Endothelial cell of umbilical vein (primary cell): ENCODE results near the gene SNX9. TPM values are rescaled to one million over a fixed set of nuclear protein-coding genes. Genes with fewer than 3 reads are reported as not detected.
A peak's percentile ranks its signal among the peaks of the same experiment; 100 is the strongest.

ENCODE experiments used
- BruUV-seq: library from RNA; stranded (reverse); fragments of 400-500 nt; replicated peaks from 2 replicates; lab custom pipeline; 2021; lab: Mats Ljungman, UMichigan
- CTCF ChIA-PET: fragments of 300-600, 350-600 bp; sonication (Branson Sonifier 250); formaldehyde crosslinking; loops from one replicate; lab custom pipeline; 2021; ENCODE audit warnings: antibody characterized with exemption, inconsistent platforms; lab: Charles Lee
- POLR2A ChIA-PET: fragments of 300-600, 350-600 bp; sonication (Branson Sonifier 250); formaldehyde crosslinking; loops from one replicate; lab custom pipeline; 2021; ENCODE audit warnings: antibody characterized with exemption, inconsistent platforms; lab: Charles Lee
- DNase-seq: peaks from one replicate; pipeline ENCODE4 v3.0.0-alpha.2; 2011; ENCODE audit warnings: low read depth, low spot score
- FAIRE-seq: peaks from 2 replicates; lab custom pipeline; 2011; peaks lifted over from hg19 to GRCh38; lab: Jason Lieb, UNC
- H2AFZ ChIP-seq: 2 replicates; pipeline ENCODE4 v1.6.0; 2012; ENCODE audit warnings: low read depth, low read length, control low read depth, inconsistent platforms
- H3K27ac ChIP-seq: 2 replicates; pipeline ENCODE4 v1.5.1; 2011; ENCODE audit warnings: low read depth, mild to moderate bottlenecking, control low read depth, low read length, moderate library complexity; ENCODE audit not compliant: insufficient read depth
- H3K27me3 ChIP-seq, 2 experiments: 2 replicates each; pipeline versions ENCODE4 v1.6.0 to v1.6.1; 2011; ENCODE audit warnings: low read length in 2 of 2, mixed read lengths in 1 of 2; ENCODE audit not compliant: control insufficient read depth in 2 of 2, insufficient read depth in 2 of 2
- H3K36me3 ChIP-seq, 2 experiments: 2 replicates in 1 of 2; 3 replicates in 1 of 2; pipeline ENCODE4 v1.5.1; 2011; ENCODE audit warnings: low read length in 2 of 2, mild to moderate bottlenecking in 1 of 2, moderate library complexity in 1 of 2; ENCODE audit not compliant: control insufficient read depth in 2 of 2, insufficient read depth in 2 of 2; ENCODE audit errors: extremely low read depth in 1 of 2
- H3K4me1 ChIP-seq: 3 replicates; pipeline ENCODE4 v1.5.1; 2011; ENCODE audit warnings: mild to moderate bottlenecking, low read length; ENCODE audit not compliant: control insufficient read depth, insufficient read depth; ENCODE audit errors: extremely low read depth
- H3K4me2 ChIP-seq: 2 replicates; pipeline ENCODE4 v1.6.1; 2011; ENCODE audit warnings: low read length, control low read depth, mixed read lengths; ENCODE audit not compliant: insufficient read depth
- H3K4me3 ChIP-seq, 3 experiments: fragments of 200-600 bp in 1 of 3; sonication (generic), shearing (Covaris generic) in 1 of 3; replicated peaks in 1 of 3; 2 replicates each; pipeline ENCODE4 v1.5.1; 2011 to 2016; ENCODE audit warnings: control low read depth in 3 of 3, low read length in 3 of 3, mild to moderate bottlenecking in 2 of 3, inconsistent platforms in 1 of 3, low read depth in 1 of 3, moderate library complexity in 1 of 3; ENCODE audit not compliant: insufficient read depth in 1 of 3
- H3K79me2 ChIP-seq: 2 replicates; pipeline ENCODE4 v1.6.0; 2012; ENCODE audit warnings: low read length, inconsistent platforms; ENCODE audit not compliant: control insufficient read depth, insufficient read depth
- H3K9ac ChIP-seq: replicated peaks from 2 replicates; pipeline ENCODE3; 2011; ENCODE audit warnings: low read length, control low read depth; ENCODE audit not compliant: insufficient read depth; ENCODE audit errors: extremely low read depth
- H3K9me1 ChIP-seq: replicated peaks from 3 replicates; pipeline ENCODE4 v1.6.0; 2011; ENCODE audit warnings: mild to moderate bottlenecking, low read length; ENCODE audit not compliant: control insufficient read depth, insufficient read depth; ENCODE audit errors: extremely low read depth
- H3K9me3 ChIP-seq: replicated peaks from 2 replicates; pipeline ENCODE4 v1.5.1; 2012; ENCODE audit warnings: low read length, inconsistent platforms; ENCODE audit not compliant: control insufficient read depth, insufficient read depth
- H4K20me1 ChIP-seq: replicated peaks from 2 replicates; pipeline ENCODE3; 2011; ENCODE audit warnings: mild to moderate bottlenecking, low read length; ENCODE audit not compliant: control insufficient read depth, insufficient read depth; ENCODE audit errors: extremely low read depth
- EZH2 ChIP-seq: IDR thresholded peaks from 2 replicates; pipeline ENCODE4 v1.6.1; 2012; ENCODE audit warnings: borderline replicate concordance, low read depth, mild to moderate bottlenecking, moderate library complexity, low read length, inconsistent platforms; ENCODE audit not compliant: severe bottlenecking
- FOS ChIP-seq: IDR thresholded peaks from 2 replicates; pipeline ENCODE4 v1.6.1; 2011; ENCODE audit warnings: mild to moderate bottlenecking, low read length, moderate library complexity, borderline replicate concordance; ENCODE audit not compliant: insufficient read depth
- GATA2 ChIP-seq: IDR thresholded peaks from 2 replicates; pipeline ENCODE4 v1.7.0; 2011; ENCODE audit warnings: low read depth, mild to moderate bottlenecking, moderate library complexity, mixed read lengths, low read length; ENCODE audit not compliant: insufficient read length, insufficient read depth
- JUN ChIP-seq: IDR thresholded peaks from 2 replicates; pipeline ENCODE4 v1.6.1; 2011; ENCODE audit warnings: borderline replicate concordance, low read depth; ENCODE audit not compliant: insufficient read length, insufficient read depth
- MYC ChIP-seq: IDR thresholded peaks from one replicate; pipeline ENCODE4 v1.6.1; 2011; ENCODE audit warnings: mild to moderate bottlenecking, low read depth, low read length
- POLR2A ChIP-seq: IDR thresholded peaks from 2 replicates; pipeline ENCODE4 v1.6.1; 2012; ENCODE audit warnings: low read depth, mild to moderate bottlenecking, control low read depth, low read length
- POLR2AphosphoS5 ChIP-seq: IDR thresholded peaks from 2 replicates; pipeline ENCODE4 v1.6.1; 2012; ENCODE audit warnings: low read depth, mild to moderate bottlenecking, control low read depth, low read length, moderate library complexity; ENCODE audit not compliant: insufficient read depth
- dilution Hi-C: fragments of 300-500 bp; cut with MboI; formaldehyde crosslinking; loops from one replicate; pipeline ENCODE4 v1.15.0; 2019; ENCODE audit warnings: low sequenced_read_pairs; ENCODE audit not compliant: extremely low pct_ligation_motif_present
- intact Hi-C: fragments of 100-400 bp; cut with micrococcal nuclease; formaldehyde crosslinking; loops from one replicate; pipeline ENCODE4 v1.10.0; 2022
- polyA plus RNA-seq, 4 experiments: library from polyadenylated mRNA; depleted of rRNA in 3 of 4; stranded (reverse) in 3 of 4; unstranded in 1 of 4; fragments of >200 nt; gene quantifications; 2 replicates each; pipeline versions ENCODE4 v1.2.1 to v1.2.3, GENCODE V29; 2011 to 2012; ENCODE audit warnings: missing spikeins in 1 of 4
- total RNA-seq: library from RNA; stranded (reverse); gene quantifications from 2 replicates; pipeline ENCODE4 v1.2.3, GENCODE V29; 2021
- TF ChIP-seq, protein P1 (sequence below): IDR thresholded peaks from 2 replicates; pipeline ENCODE4 v1.6.1; 2011; ENCODE audit not compliant: insufficient read depth, insufficient read length
- TF ChIP-seq, protein P2 (sequence below), 2 donors: IDR thresholded peaks; 1 replicate in 1 of 2; 2 replicates in 1 of 2; pipeline ENCODE4 v1.5.1; 2011; ENCODE audit warnings: low read length in 2 of 2, mild to moderate bottlenecking in 2 of 2, moderate library complexity in 2 of 2, control low read depth in 1 of 2, inconsistent platforms in 1 of 2, low read depth in 1 of 2; ENCODE audit not compliant: insufficient read depth in 1 of 2; ENCODE audit errors: extremely low read depth in 1 of 2

The SNX9 gene
- total and polyA plus RNA-seq, 2 donors (not counting 3 experiments of a cell fraction or from before 2014, with no cell fraction given): 27.5 to 54.5 TPM

DNA sequence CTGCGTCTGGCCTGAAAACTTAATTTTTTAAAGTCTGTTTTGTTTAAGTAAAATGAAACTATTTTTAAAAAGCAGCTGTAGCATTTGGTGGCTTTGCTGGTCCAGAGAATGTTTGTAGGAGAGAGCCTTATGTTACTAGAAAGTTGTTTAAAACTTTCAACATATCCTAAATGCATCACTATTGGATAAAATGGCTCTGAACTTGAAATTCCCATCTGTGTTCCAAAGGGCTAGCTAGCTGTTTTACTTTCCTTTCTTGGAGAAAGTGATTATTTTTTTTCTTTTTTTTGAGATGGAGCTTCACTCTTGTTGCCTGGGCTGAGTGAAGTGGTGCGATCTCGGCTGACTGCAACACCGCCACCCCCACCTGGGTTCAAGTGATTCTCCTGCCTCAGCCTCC lies 161.1 kb downstream of the SNX9 start:
- no peaks in the 10 kb centered on the region for H3K27me3 ChIP-seq
- no peak overlapping the region for H3K9ac ChIP-seq
- BruUV-seq: no TSS peak
- ChIA-PET CTCF (interaction anchor here (0.7 to 4.7 kb wide), 13 partner anchors 10 to 91 kb away, joined by 3 to 82 read pairs (median 17); no protein-coding TSS in a partner anchor), POLR2A (no interaction called here)
- DNase-seq (no peak), FAIRE-seq (no peak)
- H3K9me3 ChIP-seq: no peaks in the 10 kb centered on the region
- no peaks in the 10 kb centered on the region for H4K20me1 ChIP-seq
- no peaks in the 10 kb centered on the region for H3K9me1 ChIP-seq
- no peak overlapping the region for H2AFZ ChIP-seq
- H3K27ac ChIP-seq: no peak overlapping the region
- no peak overlapping the region for H3K4me3 ChIP-seq
- no peaks in the 10 kb centered on the region for H3K36me3 ChIP-seq
- H3K4me2 ChIP-seq: peak overlapping the region; percentile 50
- TF ChIP-seq POLR2AphosphoS5 (no peak), JUN (no peak), POLR2A (no peak), EZH2 (no peak), FOS (no peak), GATA2 (no peak), MYC (no peak)
- TF ChIP-seq, protein P1, sequence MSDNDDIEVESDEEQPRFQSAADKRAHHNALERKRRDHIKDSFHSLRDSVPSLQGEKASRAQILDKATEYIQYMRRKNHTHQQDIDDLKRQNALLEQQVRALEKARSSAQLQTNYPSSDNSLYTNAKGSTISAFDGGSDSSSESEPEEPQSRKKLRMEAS: no peak
- TF ChIP-seq, protein P2, sequence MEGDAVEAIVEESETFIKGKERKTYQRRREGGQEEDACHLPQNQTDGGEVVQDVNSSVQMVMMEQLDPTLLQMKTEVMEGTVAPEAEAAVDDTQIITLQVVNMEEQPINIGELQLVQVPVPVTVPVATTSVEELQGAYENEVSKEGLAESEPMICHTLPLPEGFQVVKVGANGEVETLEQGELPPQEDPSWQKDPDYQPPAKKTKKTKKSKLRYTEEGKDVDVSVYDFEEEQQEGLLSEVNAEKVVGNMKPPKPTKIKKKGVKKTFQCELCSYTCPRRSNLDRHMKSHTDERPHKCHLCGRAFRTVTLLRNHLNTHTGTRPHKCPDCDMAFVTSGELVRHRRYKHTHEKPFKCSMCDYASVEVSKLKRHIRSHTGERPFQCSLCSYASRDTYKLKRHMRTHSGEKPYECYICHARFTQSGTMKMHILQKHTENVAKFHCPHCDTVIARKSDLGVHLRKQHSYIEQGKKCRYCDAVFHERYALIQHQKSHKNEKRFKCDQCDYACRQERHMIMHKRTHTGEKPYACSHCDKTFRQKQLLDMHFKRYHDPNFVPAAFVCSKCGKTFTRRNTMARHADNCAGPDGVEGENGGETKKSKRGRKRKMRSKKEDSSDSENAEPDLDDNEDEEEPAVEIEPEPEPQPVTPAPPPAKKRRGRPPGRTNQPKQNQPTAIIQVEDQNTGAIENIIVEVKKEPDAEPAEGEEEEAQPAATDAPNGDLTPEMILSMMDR (IDR thresholded peaks at IDR 0.05; ENCODE audit: extremely low read depth in 1 of 2, insufficient read depth in 1 of 2, low read depth in 1 of 2, low read length in 2 of 2): no peak
- H3K79me2 ChIP-seq: peaks cover 73% of the 10 kb centered on the region
- dilution Hi-C loops: no loop called here
- intact Hi-C loops: loop anchor here (5.0 kb wide), 1 partner anchor 222 kb away; no protein-coding TSS in a partner anchor
- peaks cover 24% of the 10 kb centered on the region for H3K4me1 ChIP-seq
